ENCODE measurements around the gene RBM45. TPM values are rescaled to one million over a fixed set of nuclear protein-coding genes. Genes with fewer than 3 reads are reported as not detected.
A peak's percentile ranks its signal among the peaks of the same experiment; 100 is the strongest.

The RBM45 gene
- polyA plus RNA-seq, 1 donor from 2014 or later = 30.3 TPM

- no peak overlapping the region for H3K4me2 ChIP-seq (ENCODE audit: low read length)
- no peak overlapping the region for H3K4me3 ChIP-seq (ENCODE audit: low read length)
- no peaks in the 10 kb centered on the region for H3K9me3 ChIP-seq (ENCODE audit: low read length)
- no peaks in the 10 kb centered on the region for H4K20me1 ChIP-seq (ENCODE audit: insufficient read depth)
- H3K9ac ChIP-seq (ENCODE audit: low read length) = no peak overlapping the region
- H3F3A ChIP-seq (ENCODE audit: insufficient read depth, low read length, poor library complexity, severe bottlenecking) = no peaks in the 10 kb centered on the region
- no peaks in the 10 kb centered on the region for H3K9me2 ChIP-seq (ENCODE audit: insufficient read depth, low read length)
- H3K27ac ChIP-seq (ENCODE audit: low read length) = no peak overlapping the region
- no peaks in the 10 kb centered on the region for H3K79me2 ChIP-seq (replicated peaks; ENCODE audit: insufficient read depth, low read length)
- no peaks in the 10 kb centered on the region for H3K36me3 ChIP-seq (ENCODE audit: insufficient read depth, low read length)
- no peak overlapping the region for H2AFZ ChIP-seq (ENCODE audit: low read depth, low read length)
- no peaks in the 10 kb centered on the region for H3K27me3 ChIP-seq (ENCODE audit: insufficient read depth, low read depth, low read length)
- TF ChIP-seq CTCF (IDR thresholded peaks at IDR 0.05; ENCODE audit: poor library complexity, severe bottlenecking) = peak; percentile 78
- no peak for TF ChIP-seq EP300 (conservative IDR thresholded peaks at IDR 0.05; ENCODE audit: poor library complexity, severe bottlenecking)
- peak; percentile 72 for TF ChIP-seq SMC3 (conservative IDR thresholded peaks at IDR 0.05; ENCODE audit: poor library complexity)
- no peak for TF ChIP-seq MXI1 (conservative IDR thresholded peaks at IDR 0.05; ENCODE audit: poor library complexity, severe bottlenecking)
- TF ChIP-seq POLR2AphosphoS5 (IDR thresholded peaks at IDR 0.05) = no peak
- TF ChIP-seq RAD21 (conservative IDR thresholded peaks at IDR 0.05) = peak; percentile 73
- no peak for TF ChIP-seq TAF1 (IDR thresholded peaks at IDR 0.05; ENCODE audit: low read depth)
- no peak for TF ChIP-seq REST (IDR thresholded peaks at IDR 0.05; ENCODE audit: borderline replicate concordance)
- TF ChIP-seq EZH2 (IDR thresholded peaks at IDR 0.05; ENCODE audit: borderline replicate concordance, insufficient read depth, low read length, poor library complexity, severe bottlenecking) = no peak
Observed at GRCh38 chr2:178109813-178110212, 2.4 kb upstream of the RBM45 start.

- TF ChIP-seq REST (IDR thresholded peaks at IDR 0.05; ENCODE audit: borderline replicate concordance) (no peak), TAF1 (IDR thresholded peaks at IDR 0.05; ENCODE audit: low read depth) (no peak), EZH2 (IDR thresholded peaks at IDR 0.05; ENCODE audit: borderline replicate concordance, insufficient read depth, low read length, poor library complexity, severe bottlenecking) (no peak), RAD21 (conservative IDR thresholded peaks at IDR 0.05) (no peak), MXI1 (conservative IDR thresholded peaks at IDR 0.05; ENCODE audit: poor library complexity, severe bottlenecking) (no peak), POLR2AphosphoS5 (IDR thresholded peaks at IDR 0.05) (no peak), EP300 (conservative IDR thresholded peaks at IDR 0.05; ENCODE audit: poor library complexity, severe bottlenecking) (no peak), CTCF (IDR thresholded peaks at IDR 0.05; ENCODE audit: poor library complexity, severe bottlenecking) (no peak), SMC3 (conservative IDR thresholded peaks at IDR 0.05; ENCODE audit: poor library complexity) (no peak)
- Histone ChIP-seq H3K4me3 (ENCODE audit: low read length) (no peak overlapping the region), H3K9me2 (ENCODE audit: insufficient read depth, low read length) (no peaks in the 10 kb centered on the region), H2AFZ (ENCODE audit: low read depth, low read length) (no peak overlapping the region), H3K27ac (ENCODE audit: low read length) (no peak overlapping the region), H3K36me3 (ENCODE audit: insufficient read depth, low read length) (no peaks in the 10 kb centered on the region), H3K9ac (ENCODE audit: low read length) (no peak overlapping the region), H3K9me3 (ENCODE audit: low read length) (no peaks in the 10 kb centered on the region), H3K27me3 (ENCODE audit: insufficient read depth, low read depth, low read length) (no peaks in the 10 kb centered on the region), H4K20me1 (ENCODE audit: insufficient read depth) (no peaks in the 10 kb centered on the region), H3F3A (ENCODE audit: insufficient read depth, low read length, poor library complexity, severe bottlenecking) (no peaks in the 10 kb centered on the region), H3K79me2 (replicated peaks; ENCODE audit: insufficient read depth, low read length) (no peaks in the 10 kb centered on the region), H3K4me2 (ENCODE audit: low read length) (no peak overlapping the region)
Observed at GRCh38 chr2:178110681-178111080, 1.6 kb upstream of the RBM45 start.
